Stimulated activated effector memory CD8-positive, alpha-beta T cell treated with anti-CD3 and anti-CD28 coated beads, Interleukin-12 subunit alpha, Interleukin-12 subunit beta, amount 100 ng/mL, for 72 hours (primary cell): Measurements from ENCODE around the gene NFIA.

Source experiments
- ATAC-seq: fragments of 150-1000 bp; cut with Tn5 transposase; 2 replicates; pipeline ENCODE4 v1.10.0; 2021
- DNase-seq, 2 donors: peaks; one replicate each; pipeline ENCODE4 v3.0.0; 2021 to 2022; ENCODE audit warnings: low spot score in 2 of 2
- H3K27ac Mint-ChIP-seq: one replicate; pipeline ENCODE4 v1.8.0; 2022; ENCODE audit warnings: mild to moderate bottlenecking, mixed read lengths
- H3K36me3 Mint-ChIP-seq: one replicate; pipeline ENCODE4 v1.8.0; 2022; ENCODE audit warnings: mild to moderate bottlenecking, mixed read lengths
- H3K4me1 Mint-ChIP-seq: one replicate; pipeline ENCODE4 v1.8.0; 2022; ENCODE audit warnings: mixed read lengths
- H3K4me3 Mint-ChIP-seq: one replicate; pipeline ENCODE4 v1.8.0; 2022; ENCODE audit warnings: mild to moderate bottlenecking, mixed read lengths
- H3K9me3 Mint-ChIP-seq: one replicate; pipeline ENCODE4 v1.8.0; 2022; ENCODE audit warnings: mixed read lengths

The NFIA gene

DNA sequence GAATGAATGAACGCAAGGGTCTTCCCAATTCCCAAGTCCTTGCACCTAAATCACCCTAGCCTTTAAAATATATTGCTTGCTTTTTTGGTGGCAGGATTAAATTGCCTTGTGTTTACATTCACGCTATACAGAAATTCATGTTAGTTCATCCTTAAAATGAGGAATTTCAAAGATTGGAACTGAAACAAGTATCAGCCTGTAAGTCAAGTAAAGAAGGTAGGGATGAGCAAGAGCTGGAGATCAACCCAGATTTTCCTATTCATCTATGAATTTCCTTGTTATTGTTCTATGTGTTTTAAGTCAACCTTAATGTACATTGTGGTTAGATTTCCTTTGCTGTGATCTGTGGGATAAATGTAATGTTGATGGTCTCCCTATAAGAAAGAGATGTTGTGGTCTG, 248.2 kb downstream of the NFIA start:
- H3K4me3 Mint-ChIP-seq, result no peak overlapping the region
- H3K9me3 Mint-ChIP-seq, result no peaks in the 10 kb centered on the region
- DNase-seq (no peak), ATAC-seq (no peak)
- peaks cover 18% of the 10 kb centered on the region for H3K4me1 Mint-ChIP-seq
- peaks cover 10% of the 10 kb centered on the region for H3K36me3 Mint-ChIP-seq
- no peak overlapping the region for H3K27ac Mint-ChIP-seq

DNA sequence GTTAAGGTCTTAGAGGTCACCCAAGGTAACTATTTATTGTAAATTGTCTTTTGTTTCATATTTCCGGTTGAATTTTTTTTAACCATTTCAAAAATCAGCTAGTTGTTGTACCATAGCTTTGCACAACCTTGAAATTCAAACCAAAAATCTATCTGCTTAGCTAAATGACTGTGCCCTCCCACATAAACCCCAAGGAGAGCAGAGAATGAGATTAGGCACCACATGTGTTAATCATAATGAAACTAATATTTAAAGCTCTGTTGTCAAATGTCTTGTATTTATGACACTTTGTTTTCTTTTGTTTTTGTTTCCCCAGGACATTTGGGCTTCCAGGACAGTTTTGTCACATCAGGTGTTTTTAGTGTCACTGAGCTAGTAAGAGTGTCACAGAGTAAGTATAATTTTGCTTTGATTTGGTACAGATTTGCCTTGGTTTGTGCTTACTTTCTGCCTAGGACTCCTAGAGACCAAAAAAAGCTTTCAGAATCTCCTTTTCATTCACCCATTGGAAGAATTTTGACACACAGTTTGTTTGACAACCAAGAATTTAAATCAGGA, 249.9 kb downstream of the NFIA start:
- peak overlapping the region; percentile 45 for H3K4me3 Mint-ChIP-seq
- peak overlapping the region; percentile 94 for H3K27ac Mint-ChIP-seq
- H3K4me1 Mint-ChIP-seq, result peaks cover 15% of the 10 kb centered on the region
- DNase-seq, result no peak
- H3K9me3 Mint-ChIP-seq, result no peaks in the 10 kb centered on the region
- peak; percentile 99 for ATAC-seq
- peaks cover 10% of the 10 kb centered on the region for H3K36me3 Mint-ChIP-seq

GRCh38 chr1:61332796-61333195, 250.4 kb downstream of the NFIA start:
- ATAC-seq (no peak), DNase-seq (no peak)
- H3K4me1 Mint-ChIP-seq, result peaks cover 15% of the 10 kb centered on the region
- H3K4me3 Mint-ChIP-seq, result peak overlapping the region; percentile 45
- H3K27ac Mint-ChIP-seq, result peak overlapping the region; percentile 94
- H3K36me3 Mint-ChIP-seq, result peaks cover 10% of the 10 kb centered on the region
- no peaks in the 10 kb centered on the region for H3K9me3 Mint-ChIP-seq

- no peak overlapping the region for H3K4me3 Mint-ChIP-seq
- no peak for DNase-seq
These were observed 252.6 kb downstream of the NFIA start for GRCh38 chr1:61334718-61335589.

DNA sequence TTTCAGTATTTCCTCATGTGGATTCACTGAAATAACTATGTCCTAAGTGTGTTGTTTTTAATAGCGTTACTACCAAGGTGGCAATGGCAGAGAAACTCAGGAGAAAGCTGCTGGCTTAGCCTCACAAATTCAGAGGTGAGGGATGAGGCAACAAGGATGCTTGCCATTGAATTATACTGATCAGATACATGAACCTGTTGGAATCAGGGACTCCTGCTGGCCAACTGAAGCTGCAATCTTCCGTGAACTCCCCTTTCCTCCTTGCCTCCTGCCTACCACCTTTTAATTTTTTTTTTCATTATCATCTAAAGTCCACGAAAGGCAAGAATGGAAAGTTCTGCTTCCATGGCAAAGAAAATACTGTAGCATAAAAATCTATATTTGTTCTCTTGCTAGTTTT, 254.7 kb downstream of the NFIA start:
- Mint-ChIP-seq H3K9me3 (no peaks in the 10 kb centered on the region), H3K4me1 (peaks cover 13% of the 10 kb centered on the region), H3K4me3 (no peak overlapping the region), H3K36me3 (peaks cover 8% of the 10 kb centered on the region), H3K27ac (no peak overlapping the region)
- ATAC-seq (no peak), DNase-seq (no peak)

More at GRCh38 chr1:61334718-61335589, 252.6 kb downstream of the NFIA start:
- H3K4me1 Mint-ChIP-seq, result peaks cover 15% of the 10 kb centered on the region
- no peak for ATAC-seq
- peaks cover 10% of the 10 kb centered on the region for H3K36me3 Mint-ChIP-seq
- no peak overlapping the region for H3K27ac Mint-ChIP-seq
- H3K9me3 Mint-ChIP-seq, result no peaks in the 10 kb centered on the region

DNA sequence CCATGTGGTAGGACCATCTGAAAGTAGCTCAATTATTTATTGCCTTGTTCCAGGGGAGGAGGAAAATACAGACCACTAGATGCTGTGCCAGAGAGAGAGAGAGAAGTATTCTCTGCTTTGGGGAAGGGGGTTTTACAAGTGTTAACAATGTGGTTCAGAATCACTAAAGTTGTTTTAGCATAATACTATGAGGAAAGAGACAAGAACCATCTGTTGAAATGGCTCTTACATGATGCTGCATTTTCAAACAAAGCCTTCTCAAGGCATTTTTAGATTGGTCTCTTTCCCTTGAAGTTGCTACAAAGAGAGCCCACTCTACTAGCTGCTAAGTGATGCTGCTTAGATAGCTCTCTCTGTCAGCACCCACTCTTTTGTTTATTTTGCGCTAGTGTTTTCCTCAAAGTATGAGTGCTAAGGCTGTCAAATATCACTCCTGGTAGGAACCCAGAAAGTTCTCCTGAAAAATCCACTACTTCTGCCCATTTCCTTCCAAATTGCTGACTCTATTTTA, 255.1 kb downstream of the NFIA start:
- no peak overlapping the region for H3K4me3 Mint-ChIP-seq
- DNase-seq (no peak), ATAC-seq (no peak)
- H3K27ac Mint-ChIP-seq, result no peak overlapping the region
- peaks cover 9% of the 10 kb centered on the region for H3K4me1 Mint-ChIP-seq
- H3K36me3 Mint-ChIP-seq, result peaks cover 4% of the 10 kb centered on the region
- H3K9me3 Mint-ChIP-seq, result no peaks in the 10 kb centered on the region

- Mint-ChIP-seq H3K4me1 (peaks cover 5% of the 10 kb centered on the region), H3K36me3 (no peaks in the 10 kb centered on the region), H3K27ac (no peak overlapping the region), H3K4me3 (no peak overlapping the region), H3K9me3 (no peaks in the 10 kb centered on the region)
- DNase-seq (no peak), ATAC-seq (no peak)
These were observed 255.9 kb downstream of the NFIA start for GRCh38 chr1:61337981-61338848.

DNA sequence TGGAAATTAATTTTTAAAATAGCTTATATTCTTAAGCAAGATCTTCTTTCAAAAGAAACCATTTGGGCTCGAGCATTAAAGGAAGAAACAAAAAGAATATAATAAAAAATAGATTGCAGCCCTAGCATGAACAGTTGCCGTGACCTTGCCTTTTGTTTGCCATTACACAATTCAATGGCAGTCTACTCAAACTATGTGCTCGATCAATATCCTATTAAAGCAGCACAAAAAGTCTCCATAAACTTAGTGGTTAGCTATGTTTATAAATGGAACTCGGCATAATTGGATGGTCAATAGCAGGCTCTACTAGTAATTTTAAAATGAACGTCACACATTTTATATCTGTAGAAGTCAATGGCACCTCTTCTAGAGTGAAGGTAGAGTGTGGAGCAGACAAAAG, 256.5 kb downstream of the NFIA start:
- no peak overlapping the region for H3K4me3 Mint-ChIP-seq
- no peak overlapping the region for H3K27ac Mint-ChIP-seq
- H3K9me3 Mint-ChIP-seq, result no peaks in the 10 kb centered on the region
- H3K4me1 Mint-ChIP-seq, result peaks cover 5% of the 10 kb centered on the region
- ATAC-seq (no peak), DNase-seq (no peak)
- no peaks in the 10 kb centered on the region for H3K36me3 Mint-ChIP-seq

- Mint-ChIP-seq H3K4me3 (no peak overlapping the region), H3K36me3 (no peaks in the 10 kb centered on the region)
These were observed 259.1 kb downstream of the NFIA start for GRCh38 chr1:61341426-61341825.

DNA sequence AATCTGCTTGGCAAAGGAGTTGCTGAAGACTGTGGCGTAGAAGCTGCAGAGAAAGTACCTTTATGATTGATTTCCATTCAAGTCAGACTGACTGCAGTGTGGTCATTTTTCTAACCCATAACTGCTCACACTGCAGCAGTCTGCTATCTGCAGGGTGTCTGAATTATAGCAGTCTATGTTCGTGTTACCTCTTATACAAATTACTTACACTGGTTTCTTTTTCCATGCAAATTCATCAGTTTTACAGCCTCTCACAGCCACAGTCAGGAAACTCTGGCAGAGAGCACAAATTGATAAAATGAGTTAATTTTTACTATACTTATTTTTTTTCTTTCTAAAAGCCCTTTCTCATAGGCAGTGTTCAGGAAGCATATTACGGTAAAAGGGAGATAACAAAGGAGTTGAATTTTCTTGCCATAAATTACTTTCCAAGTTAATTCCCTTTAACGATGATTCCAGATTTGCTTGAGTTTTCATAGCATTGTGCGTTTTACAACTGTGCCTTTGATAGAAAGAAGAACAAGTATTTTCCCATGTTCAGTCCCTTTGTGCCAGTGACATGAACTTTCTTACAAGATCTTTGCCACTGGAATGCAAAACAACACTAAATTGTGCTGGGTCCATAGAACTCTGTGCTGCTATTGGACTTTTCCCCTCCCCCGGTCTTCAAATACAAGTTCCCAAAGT, 261.5 kb downstream of the NFIA start:
- Mint-ChIP-seq H3K9me3 (no peaks in the 10 kb centered on the region), H3K4me1 (peaks cover 5% of the 10 kb centered on the region), H3K36me3 (no peaks in the 10 kb centered on the region), H3K4me3 (no peak overlapping the region), H3K27ac (no peak overlapping the region)
- no peak for DNase-seq
- ATAC-seq, result no peak

More at GRCh38 chr1:61341426-61341825, 259.1 kb downstream of the NFIA start:
- H3K4me1 Mint-ChIP-seq, result peaks cover 4% of the 10 kb centered on the region
- H3K27ac Mint-ChIP-seq, result peak overlapping the region; percentile 48
- DNase-seq (no peak), ATAC-seq (no peak)
- no peaks in the 10 kb centered on the region for H3K9me3 Mint-ChIP-seq

- H3K9me3 Mint-ChIP-seq, result no peaks in the 10 kb centered on the region
- DNase-seq, result no peak
- no peak overlapping the region for H3K27ac Mint-ChIP-seq
- ATAC-seq, result no peak
- no peak overlapping the region for H3K4me3 Mint-ChIP-seq
- H3K36me3 Mint-ChIP-seq, result no peaks in the 10 kb centered on the region
- H3K4me1 Mint-ChIP-seq, result peaks cover 5% of the 10 kb centered on the region
These were observed 262.3 kb downstream of the NFIA start for GRCh38 chr1:61344696-61345095.

- peak; percentile 97 for ATAC-seq
- Mint-ChIP-seq H3K4me3 (no peak overlapping the region), H3K27ac (peak overlapping the region; percentile 88), H3K4me1 (peaks cover 9% of the 10 kb centered on the region), H3K9me3 (no peaks in the 10 kb centered on the region), H3K36me3 (no peaks in the 10 kb centered on the region)
- DNase-seq, result no peak
These were observed 265.8 kb downstream of the NFIA start for GRCh38 chr1:61348025-61348665.

DNA sequence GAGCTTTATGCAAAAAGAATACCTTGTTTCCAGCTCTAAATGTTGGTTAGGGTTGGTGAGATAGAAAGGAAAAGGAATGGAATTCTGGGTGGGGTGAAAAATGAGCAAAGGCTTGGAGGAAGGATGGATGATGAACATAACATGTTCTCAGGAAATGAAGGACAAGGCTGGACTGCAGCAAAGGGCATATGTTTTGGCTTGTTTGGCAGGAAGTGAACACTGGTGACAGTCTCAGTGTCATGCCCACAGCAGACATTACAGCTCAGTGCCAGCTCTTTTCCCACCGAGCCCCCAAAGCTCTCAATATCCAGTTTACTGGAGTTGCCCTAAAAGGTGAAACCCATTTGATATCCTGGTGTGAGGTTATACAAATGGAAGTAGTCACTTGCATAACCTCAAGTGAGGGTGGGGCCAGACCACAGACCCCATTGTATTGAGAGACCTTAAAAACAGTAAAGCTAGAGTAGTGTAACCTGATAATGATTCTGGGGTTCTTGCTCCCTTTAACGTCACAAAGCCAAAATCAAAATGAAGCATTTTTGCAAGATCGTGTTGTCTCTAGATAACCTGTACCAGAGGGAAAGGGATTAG, 270.6 kb downstream of the NFIA start:
- H3K36me3 Mint-ChIP-seq, result no peaks in the 10 kb centered on the region
- peaks cover 4% of the 10 kb centered on the region for H3K4me1 Mint-ChIP-seq
- no peak overlapping the region for H3K4me3 Mint-ChIP-seq
- no peaks in the 10 kb centered on the region for H3K9me3 Mint-ChIP-seq
- H3K27ac Mint-ChIP-seq, result no peak overlapping the region
- ATAC-seq (no peak), DNase-seq (no peak)

- H3K9me3 Mint-ChIP-seq, result no peaks in the 10 kb centered on the region
- H3K4me1 Mint-ChIP-seq, result peaks cover 4% of the 10 kb centered on the region
- H3K27ac Mint-ChIP-seq, result no peak overlapping the region
- DNase-seq (no peak), ATAC-seq (no peak)
- H3K4me3 Mint-ChIP-seq, result no peak overlapping the region
- H3K36me3 Mint-ChIP-seq, result no peaks in the 10 kb centered on the region
These were observed 271.5 kb downstream of the NFIA start for GRCh38 chr1:61353797-61354406.
